Measurements from ENCODE around the gene ABCF1. TPM values are rescaled to one million over a fixed set of nuclear protein-coding genes. Genes with fewer than 3 reads are reported as not detected.
A peak's percentile ranks its signal among the peaks of the same experiment; 100 is the strongest.

ABCF1 gene
- total and polyA plus RNA-seq, 9 of the 15 experiments (the other 6 are each of a cell fraction or from before 2014, with no cell fraction given): 41.6 to 193 (median 102) TPM

- TF ChIP-seq E2F1 (CRISPR knock-in tag; IDR thresholded peaks at IDR 0.05): no peak; the same call in 1 of the 2 replicates
- no peak for TF ChIP-seq HES1 (IDR thresholded peaks at IDR 0.05; ENCODE audit: low read depth)
- peak; percentile 81; the same call in 1 of the 2 replicates for TF ChIP-seq SIN3B (IDR thresholded peaks at IDR 0.05; ENCODE audit: low read depth)
- no peak for TF ChIP-seq ZC3H4 (CRISPR knock-in tag; IDR thresholded peaks at IDR 0.05; ENCODE audit: borderline replicate concordance)
- TF ChIP-seq NR0B1 (IDR thresholded peaks at IDR 0.05; ENCODE audit: partially characterized antibody): no peak
- no peak for TF ChIP-seq JUNB (CRISPR knock-in tag; conservative IDR thresholded peaks at IDR 0.05)
- TF ChIP-seq MIER1 (IDR thresholded peaks at IDR 0.05; ENCODE audit: low read depth): no peak
- peak; percentile 70; the same call in 1 of the 2 replicates for TF ChIP-seq ARID3A (IDR thresholded peaks at IDR 0.05; ENCODE audit: borderline replicate concordance, low read depth, low read length)
- TF ChIP-seq CREBBP (IDR thresholded peaks at IDR 0.05; ENCODE audit: low read depth, low read length): no peak
- no peak for TF ChIP-seq CHCHD3 (CRISPR knock-in tag; IDR thresholded peaks at IDR 0.05)
- no peak for TF ChIP-seq ID3 (CRISPR knock-in tag; IDR thresholded peaks at IDR 0.05)
- TF ChIP-seq ID3 (tag; IDR thresholded peaks at IDR 0.05): peak; percentile 82
- TF ChIP-seq ZBTB1 (CRISPR knock-in tag; IDR thresholded peaks at IDR 0.05; ENCODE audit: borderline replicate concordance, low read depth): no peak
- no peak for TF ChIP-seq TARDBP (IDR thresholded peaks at IDR 0.05)
- no peak; the same call in 1 of the 2 replicates for TF ChIP-seq ZBTB12 (CRISPR knock-in tag; IDR thresholded peaks at IDR 0.05)
- no peak for TF ChIP-seq THRB (CRISPR knock-in tag; conservative IDR thresholded peaks at IDR 0.05)
- TF ChIP-seq ATF3 (IDR thresholded peaks at IDR 0.05): peak; percentile 69; the same call in 1 of the 2 replicates
- no peak for TF ChIP-seq ATF3 (CRISPR knock-in tag; conservative IDR thresholded peaks at IDR 0.05)
These were observed 46.5 kb downstream of the ABCF1 start, which contains the start of gene MRPS18B (continued) for GRCh38 chr6:30617565-30618269.

All from K562 (cell line).